HEK293 (cell line): ENCODE data around the gene COL24A1.

Experiments
- CTCF ChIA-PET: fragments of 350-600 bp; formaldehyde crosslinking; extraction: SDS; loops from one replicate; lab custom pipeline; 2021; ENCODE audit warnings: antibody characterized with exemption; lab: Yijun Ruan, JAX
- POLR2A ChIA-PET: fragments of 300-600 bp; formaldehyde crosslinking; extraction: SDS; loops from one replicate; lab custom pipeline; 2020; ENCODE audit warnings: antibody characterized with exemption, inconsistent platforms; lab: Yijun Ruan, JAX
- H3K27ac ChIP-seq: fragments of 200-500 bp; sonication (Bioruptor generic); 2 replicates; pipeline ENCODE4 v1.5.1; 2014; ENCODE audit warnings: low read depth, low read length, control low read depth, inconsistent platforms; ENCODE audit errors: extremely low read depth
- H3K36me3 ChIP-seq, 2 experiments: fragments of 200-500 bp in 1 of 2; sonication (Bioruptor generic) in 1 of 2; 1 replicate in 1 of 2; 2 replicates in 1 of 2; pipeline ENCODE4 v1.5.1; 2014 to 2017; ENCODE audit warnings: inconsistent platforms in 2 of 2, low read length in 2 of 2; ENCODE audit not compliant: control insufficient read depth in 2 of 2, insufficient read depth in 1 of 2
- H3K4me1 ChIP-seq: fragments of 200-500 bp; sonication (Bioruptor generic); 2 replicates; pipeline ENCODE4 v1.5.1; 2014; ENCODE audit warnings: mild to moderate bottlenecking, low read length, inconsistent platforms; ENCODE audit not compliant: control insufficient read depth, insufficient read depth
- H3K4me3 ChIP-seq: 2 replicates; pipeline ENCODE4 v1.5.1; 2011; ENCODE audit warnings: low read depth, mild to moderate bottlenecking, control low read depth, low read length, moderate library complexity
- H3K9me3 ChIP-seq: fragments of 200-500 bp; sonication (Bioruptor generic); 2 replicates; pipeline ENCODE4 v1.5.1; 2014; ENCODE audit warnings: low read depth, low read length, inconsistent platforms; ENCODE audit not compliant: control insufficient read depth, insufficient read depth
- HIC1 ChIP-seq: fragments of 450-650 bp; formaldehyde crosslinking; IDR thresholded peaks from 2 replicates; pipeline ENCODE4 v1.5.1; 2016; ENCODE audit warnings: missing biosample characterization, missing genetic modification characterization
- HOXA7 ChIP-seq: sonication (generic); formaldehyde crosslinking; IDR thresholded peaks from 2 replicates; pipeline ENCODE4 v1.8.1; 2022; ENCODE audit warnings: missing genetic modification reagents, borderline replicate concordance
- KLF10 ChIP-seq: fragments of 450-650 bp; IDR thresholded peaks from 2 replicates; pipeline ENCODE4 v1.5.1; 2018; ENCODE audit warnings: missing biosample characterization, mild to moderate bottlenecking, missing genetic modification characterization
- ZEB2 ChIP-seq: fragments of 450-650 bp; formaldehyde crosslinking; IDR thresholded peaks from 2 replicates; pipeline ENCODE4 v1.5.1; 2016; ENCODE audit warnings: missing biosample characterization, missing genetic modification characterization
- ZFP41 ChIP-seq: fragments of 450-650 bp; formaldehyde crosslinking; IDR thresholded peaks from 2 replicates; pipeline ENCODE4 v1.5.1; 2016; ENCODE audit warnings: missing biosample characterization, missing genetic modification characterization, borderline replicate concordance
- ZNF10 ChIP-seq: fragments of 450-650 bp; formaldehyde crosslinking; IDR thresholded peaks from 2 replicates; pipeline ENCODE4 v1.5.1; 2017; ENCODE audit warnings: missing biosample characterization, missing genetic modification characterization
- ZNF112 ChIP-seq: fragments of 450-650 bp; formaldehyde crosslinking; IDR thresholded peaks from 2 replicates; pipeline ENCODE4 v1.5.0; 2017; ENCODE audit warnings: missing biosample characterization, missing genetic modification characterization
- ZNF221 ChIP-seq: fragments of 450-650 bp; formaldehyde crosslinking; IDR thresholded peaks from 2 replicates; pipeline ENCODE4 v1.5.1; 2017; ENCODE audit warnings: missing biosample characterization, missing genetic modification characterization, borderline replicate concordance
- ZNF311 ChIP-seq: fragments of 450-650 bp; formaldehyde crosslinking; IDR thresholded peaks from 2 replicates; pipeline ENCODE4 v1.5.1; 2017; ENCODE audit warnings: missing biosample characterization, missing genetic modification characterization, borderline replicate concordance
- ZNF354C ChIP-seq: fragments of 450-650 bp; formaldehyde crosslinking; IDR thresholded peaks from 2 replicates; pipeline ENCODE4 v1.5.1; 2016; ENCODE audit warnings: missing biosample characterization, missing genetic modification characterization, low read depth, borderline replicate concordance
- ZNF366 ChIP-seq: fragments of 450-650 bp; formaldehyde crosslinking; conservative IDR thresholded peaks from 2 replicates; pipeline ENCODE4 v1.5.1; 2016; ENCODE audit warnings: missing biosample characterization, missing genetic modification characterization
- ZNF473 ChIP-seq: fragments of 450-650 bp; formaldehyde crosslinking; IDR thresholded peaks from 2 replicates; pipeline ENCODE4 v1.5.1; 2017; ENCODE audit warnings: missing biosample characterization, missing genetic modification characterization
- ZNF544 ChIP-seq: fragments of 450-650 bp; formaldehyde crosslinking; IDR thresholded peaks from 2 replicates; pipeline ENCODE4 v1.5.0; 2017; ENCODE audit warnings: missing biosample characterization, missing genetic modification characterization
- ZNF610 ChIP-seq: fragments of 450-650 bp; formaldehyde crosslinking; IDR thresholded peaks from 2 replicates; pipeline ENCODE4 v1.5.1; 2016; ENCODE audit warnings: missing biosample characterization, missing genetic modification characterization, borderline replicate concordance
- ZNF645 ChIP-seq: fragments of 450-650 bp; formaldehyde crosslinking; IDR thresholded peaks from 2 replicates; pipeline ENCODE4; 2016; ENCODE audit warnings: missing biosample characterization, missing genetic modification characterization
- ZNF692 ChIP-seq: fragments of 450-650 bp; formaldehyde crosslinking; IDR thresholded peaks from 2 replicates; pipeline ENCODE4 v1.5.1; 2016; ENCODE audit warnings: missing biosample characterization, missing genetic modification characterization
- TF ChIP-seq, protein P1 (sequence below): fragments of 450-650 bp; formaldehyde crosslinking; IDR thresholded peaks from 2 replicates; pipeline ENCODE4 v1.5.1; 2017; ENCODE audit warnings: missing biosample characterization, mild to moderate bottlenecking, missing genetic modification characterization, moderate library complexity
- TF ChIP-seq, protein P2 (sequence below): fragments of 450-650 bp; formaldehyde crosslinking; IDR thresholded peaks from 2 replicates; pipeline ENCODE4 v1.5.1; 2017; ENCODE audit warnings: missing biosample characterization, missing genetic modification characterization

Gene COL24A1

GRCh38 chr1:86105533-86105866 lies 51.1 kb downstream of the COL24A1 start:
- ChIA-PET CTCF (no interaction called here), POLR2A (no interaction called here)

DNA sequence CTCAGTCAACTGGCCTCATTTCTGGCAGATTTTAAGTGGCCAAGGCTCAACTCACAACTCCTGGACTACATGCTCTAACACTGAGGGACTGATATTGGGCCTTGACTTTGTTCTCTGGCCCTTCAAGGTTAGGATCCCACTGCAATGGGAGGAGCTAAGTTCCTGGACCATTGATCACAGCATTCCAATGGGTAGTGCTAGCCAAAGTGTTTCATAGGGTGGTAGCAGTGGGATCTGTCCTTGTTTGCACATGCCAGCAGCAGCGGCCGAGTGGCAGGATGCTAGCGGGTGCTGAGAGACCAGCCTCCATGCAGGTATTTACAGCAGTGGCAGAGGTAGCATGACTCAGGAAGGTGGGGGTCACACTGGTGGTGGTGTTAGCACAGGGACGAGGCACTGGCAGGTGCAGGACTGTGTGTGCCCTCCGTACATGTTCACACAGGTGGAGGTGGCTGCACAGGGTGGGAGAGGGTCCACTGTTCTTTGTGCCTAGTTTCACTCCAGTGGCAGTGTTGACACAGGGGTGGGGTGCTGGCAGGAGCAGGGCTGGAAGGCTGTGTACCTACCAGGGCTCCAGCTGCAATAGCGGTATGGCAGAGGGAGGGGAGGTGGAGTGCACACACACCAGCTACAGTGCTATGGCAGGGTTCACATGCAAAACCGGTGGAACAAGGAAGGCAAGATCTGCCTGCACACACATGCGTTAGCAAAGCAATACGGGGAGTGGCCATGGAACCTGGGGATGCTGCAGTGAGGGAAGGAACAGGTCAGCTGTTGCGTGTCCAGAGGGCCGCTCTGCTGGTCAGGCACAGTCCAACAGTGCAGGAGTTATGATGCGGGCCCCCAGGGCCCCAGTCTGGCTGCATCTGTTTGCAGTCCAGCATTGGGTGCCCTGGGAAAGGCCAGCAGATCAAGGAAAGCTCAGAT lies 51.7 kb downstream of the COL24A1 start:
- no peaks in the 10 kb centered on the region for H3K9me3 ChIP-seq
- ChIA-PET CTCF (no interaction called here), POLR2A (no interaction called here)
- no peaks in the 10 kb centered on the region for H3K4me1 ChIP-seq
- no peak overlapping the region for H3K27ac ChIP-seq
- H3K4me3 ChIP-seq, result no peak overlapping the region
- no peaks in the 10 kb centered on the region for H3K36me3 ChIP-seq
- no peak for TF ChIP-seq ZNF354C (tag by site-specific recombination)
- TF ChIP-seq ZNF692, result no peak
- TF ChIP-seq ZNF311 (tag by site-specific recombination), result no peak
- no peak for TF ChIP-seq ZNF221 (tag by site-specific recombination)
- TF ChIP-seq ZNF366 (tag by site-specific recombination), result no peak
- no peak for TF ChIP-seq ZNF10 (tag by site-specific recombination)
- TF ChIP-seq HOXA7 (CRISPR knock-in tag), result no peak
- TF ChIP-seq ZNF112 (tag by site-specific recombination), result no peak
- TF ChIP-seq ZNF645, result no peak

More at GRCh38 chr1:86105533-86105866, 51.1 kb downstream of the COL24A1 start:
- no peak for TF ChIP-seq ZNF544 (tag by site-specific recombination)
- no peak for TF ChIP-seq ZNF366 (tag by site-specific recombination)
- TF ChIP-seq KLF10 (tag by site-specific recombination), result no peak
- no peak for TF ChIP-seq ZNF610 (tag by site-specific recombination)
- no peak for TF ChIP-seq HIC1 (tag by site-specific recombination)
- TF ChIP-seq, protein P1, sequence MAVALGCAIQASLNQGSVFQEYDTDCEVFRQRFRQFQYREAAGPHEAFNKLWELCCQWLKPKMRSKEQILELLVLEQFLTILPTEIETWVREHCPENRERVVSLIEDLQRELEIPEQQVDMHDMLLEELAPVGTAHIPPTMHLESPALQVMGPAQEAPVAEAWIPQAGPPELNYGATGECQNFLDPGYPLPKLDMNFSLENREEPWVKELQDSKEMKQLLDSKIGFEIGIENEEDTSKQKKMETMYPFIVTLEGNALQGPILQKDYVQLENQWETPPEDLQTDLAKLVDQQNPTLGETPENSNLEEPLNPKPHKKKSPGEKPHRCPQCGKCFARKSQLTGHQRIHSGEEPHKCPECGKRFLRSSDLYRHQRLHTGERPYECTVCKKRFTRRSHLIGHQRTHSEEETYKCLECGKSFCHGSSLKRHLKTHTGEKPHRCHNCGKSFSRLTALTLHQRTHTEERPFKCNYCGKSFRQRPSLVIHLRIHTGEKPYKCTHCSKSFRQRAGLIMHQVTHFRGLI (tag by site-specific recombination), result no peak
- TF ChIP-seq, protein P2, sequence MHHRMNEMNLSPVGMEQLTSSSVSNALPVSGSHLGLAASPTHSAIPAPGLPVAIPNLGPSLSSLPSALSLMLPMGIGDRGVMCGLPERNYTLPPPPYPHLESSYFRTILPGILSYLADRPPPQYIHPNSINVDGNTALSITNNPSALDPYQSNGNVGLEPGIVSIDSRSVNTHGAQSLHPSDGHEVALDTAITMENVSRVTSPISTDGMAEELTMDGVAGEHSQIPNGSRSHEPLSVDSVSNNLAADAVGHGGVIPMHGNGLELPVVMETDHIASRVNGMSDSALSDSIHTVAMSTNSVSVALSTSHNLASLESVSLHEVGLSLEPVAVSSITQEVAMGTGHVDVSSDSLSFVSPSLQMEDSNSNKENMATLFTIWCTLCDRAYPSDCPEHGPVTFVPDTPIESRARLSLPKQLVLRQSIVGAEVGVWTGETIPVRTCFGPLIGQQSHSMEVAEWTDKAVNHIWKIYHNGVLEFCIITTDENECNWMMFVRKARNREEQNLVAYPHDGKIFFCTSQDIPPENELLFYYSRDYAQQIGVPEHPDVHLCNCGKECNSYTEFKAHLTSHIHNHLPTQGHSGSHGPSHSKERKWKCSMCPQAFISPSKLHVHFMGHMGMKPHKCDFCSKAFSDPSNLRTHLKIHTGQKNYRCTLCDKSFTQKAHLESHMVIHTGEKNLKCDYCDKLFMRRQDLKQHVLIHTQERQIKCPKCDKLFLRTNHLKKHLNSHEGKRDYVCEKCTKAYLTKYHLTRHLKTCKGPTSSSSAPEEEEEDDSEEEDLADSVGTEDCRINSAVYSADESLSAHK, result no peak
- no peak for TF ChIP-seq ZFP41 (tag by site-specific recombination)
- no peak for TF ChIP-seq ZNF473 (tag by site-specific recombination)
- no peak for TF ChIP-seq ZEB2 (tag by site-specific recombination)
- no peaks in the 10 kb centered on the region for H3K4me1 ChIP-seq
- H3K36me3 ChIP-seq, result no peaks in the 10 kb centered on the region
- no peak overlapping the region for H3K4me3 ChIP-seq
- H3K9me3 ChIP-seq, result no peaks in the 10 kb centered on the region
- H3K27ac ChIP-seq, result no peak overlapping the region
